OCI-LY3 (cell line): ENCODE results near the gene PIP5K1C.

ENCODE experiments used
- H2AFZ ChIP-seq: fragments of 200-600, 300-600 bp; shearing (Covaris generic); 2 replicates; pipeline ENCODE4 v1.6.0; 2014; ENCODE audit warnings: antibody characterized with exemption, low read depth, low read length
- H3K27ac ChIP-seq: fragments of 200-600, 300-600 bp; sonication (generic); 2 replicates; pipeline ENCODE4 v1.5.1; 2014; ENCODE audit warnings: mild to moderate bottlenecking, low read length, moderate library complexity, mixed read lengths
- H3K27me3 ChIP-seq: fragments of 200-600, 300-600 bp; sonication (generic); 2 replicates; pipeline ENCODE4 v1.6.1; 2014; ENCODE audit warnings: low read depth, low read length, mixed read lengths
- H3K36me3 ChIP-seq: fragments of 200-600, 300-600 bp; sonication (generic); replicated peaks from 2 replicates; pipeline ENCODE3; 2014; ENCODE audit warnings: low read depth, low read length, mixed read lengths
- H3K4me1 ChIP-seq: fragments of 300-600, 200-600 bp; sonication (generic); 2 replicates; pipeline ENCODE4 v1.6.1; 2014; ENCODE audit warnings: low read length, mixed read lengths
- H3K4me2 ChIP-seq: fragments of 200-600, 300-600 bp; sonication (generic); 2 replicates; pipeline ENCODE4 v1.6.1; 2014; ENCODE audit warnings: low read length, mixed read lengths
- H3K4me3 ChIP-seq: fragments of 300-600, 200-600 bp; sonication (generic); 2 replicates; pipeline ENCODE4 v1.5.1; 2014; ENCODE audit warnings: antibody characterized with exemption, mild to moderate bottlenecking, low read length, moderate library complexity
- H3K79me2 ChIP-seq: fragments of 300-600, 200-600 bp; shearing (Covaris generic); 2 replicates; pipeline ENCODE4 v1.6.1; 2014; ENCODE audit warnings: mild to moderate bottlenecking, low read length, mixed read lengths
- H3K9ac ChIP-seq: fragments of 300-600, 200-600 bp; shearing (Covaris generic); 2 replicates; pipeline ENCODE4 v1.6.0; 2014; ENCODE audit warnings: mild to moderate bottlenecking, low read length, moderate library complexity
- H3K9me3 ChIP-seq: fragments of 200-600, 300-600 bp; shearing (Covaris generic); 2 replicates; pipeline ENCODE4 v1.6.1; 2014; ENCODE audit warnings: low read length, mixed read lengths; ENCODE audit not compliant: insufficient read depth
- H4K20me1 ChIP-seq: fragments of 200-600, 300-600 bp; sonication (generic); 2 replicates; pipeline ENCODE4 v1.6.1; 2016; ENCODE audit warnings: low read length, mixed read lengths; ENCODE audit not compliant: insufficient read depth
- CTCF ChIP-seq: fragments of 200-600, 300-600 bp; sonication (generic); IDR thresholded peaks from 2 replicates; pipeline ENCODE4 v1.5.1; 2014; ENCODE audit warnings: antibody characterized with exemption, low read length, low read depth
- EZH2phosphoT487 ChIP-seq: fragments of 200-600 bp; shearing (Covaris generic); IDR thresholded peaks from 2 replicates; pipeline ENCODE4 v1.6.1; 2018; ENCODE audit warnings: antibody characterized with exemption, mixed run types, low read depth

The PIP5K1C gene

GRCh38 chr19:3601021-3601420, 99.2 kb downstream of the PIP5K1C start:
- no peaks in the 10 kb centered on the region for H3K79me2 ChIP-seq
- no peak overlapping the region for H3K27ac ChIP-seq
- H3K9me3 ChIP-seq: no peaks in the 10 kb centered on the region
- TF ChIP-seq CTCF: no peak
- no peak for TF ChIP-seq EZH2phosphoT487
- H3K4me2 ChIP-seq: no peak overlapping the region
- peaks cover 9% of the 10 kb centered on the region for H3K4me1 ChIP-seq
- no peak overlapping the region for H3K9ac ChIP-seq
- H4K20me1 ChIP-seq: no peaks in the 10 kb centered on the region
- H3K36me3 ChIP-seq: no peaks in the 10 kb centered on the region
- H3K4me3 ChIP-seq: no peak overlapping the region
- H3K27me3 ChIP-seq: no peaks in the 10 kb centered on the region
- no peak overlapping the region for H2AFZ ChIP-seq

GRCh38 chr19:3599776-3600187, 100.5 kb downstream of the PIP5K1C start:
- no peaks in the 10 kb centered on the region for H3K9me3 ChIP-seq
- H3K27ac ChIP-seq: no peak overlapping the region
- no peak overlapping the region for H3K4me2 ChIP-seq
- H2AFZ ChIP-seq: no peak overlapping the region
- H3K4me3 ChIP-seq: no peak overlapping the region
- H3K79me2 ChIP-seq: no peaks in the 10 kb centered on the region
- H4K20me1 ChIP-seq: no peaks in the 10 kb centered on the region
- H3K36me3 ChIP-seq: no peaks in the 10 kb centered on the region
- peaks cover 2% of the 10 kb centered on the region for H3K4me1 ChIP-seq
- H3K27me3 ChIP-seq: no peaks in the 10 kb centered on the region
- TF ChIP-seq CTCF (0 out of 2 replicates have a peak, but pooled peaks have one; percentile 7), EZH2phosphoT487 (no peak)
- H3K9ac ChIP-seq: no peak overlapping the region

DNA sequence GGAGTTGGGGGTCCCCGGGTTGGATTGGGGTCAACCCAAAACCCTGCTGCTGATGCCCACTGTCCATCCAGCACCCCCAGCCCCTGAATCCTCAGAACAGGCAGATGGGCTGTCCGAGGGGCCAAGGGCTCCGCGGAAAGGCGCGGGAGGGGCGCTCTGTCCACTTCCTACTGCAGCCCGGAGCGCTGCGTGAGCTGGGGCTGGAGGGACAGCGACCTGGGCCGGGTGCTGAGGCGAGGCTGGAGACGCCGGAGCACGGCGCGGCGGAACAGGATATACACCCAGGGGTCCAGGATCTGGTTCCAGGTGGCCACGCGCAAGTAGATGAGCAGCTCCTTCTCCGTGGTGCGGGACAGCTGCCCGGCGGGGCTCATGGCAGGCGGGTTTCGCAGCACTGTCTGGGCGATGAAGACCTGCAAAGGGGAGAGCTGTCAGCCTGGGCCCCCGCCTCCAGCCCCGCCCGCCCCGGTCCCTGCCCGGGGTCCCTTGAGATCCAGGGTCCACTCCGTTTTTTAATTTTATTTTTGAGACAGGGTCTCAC, 104.7 kb downstream of the PIP5K1C start:
- Histone ChIP-seq H3K27ac (no peak overlapping the region), H3K9me3 (no peaks in the 10 kb centered on the region), H3K4me2 (no peak overlapping the region), H3K27me3 (no peaks in the 10 kb centered on the region), H3K79me2 (no peaks in the 10 kb centered on the region), H3K36me3 (no peaks in the 10 kb centered on the region), H2AFZ (no peak overlapping the region), H3K4me3 (no peak overlapping the region), H4K20me1 (no peaks in the 10 kb centered on the region), H3K4me1 (no peaks in the 10 kb centered on the region), H3K9ac (no peak overlapping the region)
- no peak for TF ChIP-seq EZH2phosphoT487
- TF ChIP-seq CTCF: no peak

DNA sequence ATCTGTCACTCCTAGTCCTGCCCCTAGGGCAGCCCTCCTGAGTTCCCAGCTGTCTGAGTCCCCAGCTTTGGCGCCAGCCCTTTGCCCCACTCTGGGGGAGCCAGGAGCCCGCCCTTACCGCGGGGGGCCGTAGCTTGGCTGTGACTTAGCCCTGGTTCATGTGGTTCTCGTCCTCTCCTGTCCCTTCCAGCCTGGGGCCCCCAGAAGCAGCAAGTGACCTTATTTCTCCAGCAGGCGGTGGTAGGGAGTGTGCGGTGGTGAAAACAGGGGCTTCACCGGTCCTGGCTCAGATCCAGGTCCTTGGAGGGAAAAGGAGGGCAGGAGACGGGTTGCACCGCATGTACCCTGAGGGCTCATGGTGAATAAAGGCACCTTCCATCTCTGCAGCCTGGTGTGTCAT, 107.1 kb downstream of the PIP5K1C start:
- Histone ChIP-seq H4K20me1 (no peaks in the 10 kb centered on the region), H3K27ac (no peak overlapping the region), H3K9me3 (no peaks in the 10 kb centered on the region), H3K27me3 (no peaks in the 10 kb centered on the region), H3K4me3 (no peak overlapping the region), H3K9ac (no peak overlapping the region), H3K4me1 (no peaks in the 10 kb centered on the region), H3K4me2 (no peak overlapping the region), H3K36me3 (no peaks in the 10 kb centered on the region), H3K79me2 (no peaks in the 10 kb centered on the region), H2AFZ (no peak overlapping the region)
- no peak for TF ChIP-seq EZH2phosphoT487
